ENCODE data around the gene TTC9B.

The TTC9B gene

DNA sequence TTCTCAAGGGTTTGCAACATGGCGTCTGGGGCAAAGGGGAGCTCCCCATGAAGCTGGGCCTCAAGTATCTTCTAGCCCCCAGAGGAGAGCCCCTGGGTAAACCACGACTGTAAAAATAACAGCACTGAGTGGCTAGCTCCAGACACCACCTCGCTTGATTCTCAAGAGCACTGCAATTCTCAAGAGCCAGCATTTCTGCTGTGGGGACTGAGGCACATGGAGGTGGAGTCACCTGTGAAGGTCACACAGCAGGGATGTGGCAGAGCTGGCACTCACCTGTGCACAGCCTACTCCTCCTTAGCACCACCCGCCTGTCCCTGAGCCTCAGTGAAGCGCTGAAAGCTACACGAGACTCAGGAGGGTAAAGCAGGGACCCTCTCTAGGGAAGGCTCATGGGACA is 29.0 kb upstream of the TTC9B start:
- DNase-seq, result no peak

DNA sequence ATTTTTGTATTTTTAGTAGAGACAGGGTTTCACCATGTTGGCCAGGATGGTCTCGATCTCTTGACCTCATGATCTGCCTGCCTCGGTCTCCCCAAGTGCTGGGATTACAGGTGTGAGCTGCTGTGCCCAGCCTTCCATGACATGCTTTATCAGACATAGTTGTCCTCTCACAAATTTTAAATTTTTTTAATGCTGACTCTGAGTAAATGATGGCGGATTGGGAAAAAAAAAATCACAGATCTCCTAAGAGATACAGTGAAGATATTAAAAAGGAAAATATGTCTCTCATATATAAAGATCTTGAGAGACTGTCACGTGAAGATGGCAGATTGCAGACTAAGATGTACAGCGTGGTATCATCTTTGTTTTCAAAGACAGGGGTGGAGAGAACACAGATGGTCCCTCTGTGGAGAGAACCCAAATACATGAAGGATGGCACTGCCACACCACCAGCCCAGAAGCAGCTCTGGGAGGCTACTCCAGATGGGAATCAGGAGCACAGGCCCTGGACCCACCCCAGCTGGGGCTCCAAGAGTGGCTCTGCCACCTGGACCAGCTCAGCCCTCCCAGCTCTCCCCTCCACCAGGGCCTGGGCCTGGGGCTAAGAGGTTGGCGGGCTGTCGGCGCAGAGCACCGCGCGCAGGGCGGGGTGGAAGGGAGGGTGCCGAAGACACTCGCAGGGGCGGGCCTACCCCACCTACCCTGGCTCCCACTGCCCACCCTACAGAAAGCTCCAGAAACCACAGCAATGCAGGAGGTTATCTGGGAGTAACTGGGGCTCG is 28.3 kb upstream of the TTC9B start:
- DNase-seq, result no peak

DNA sequence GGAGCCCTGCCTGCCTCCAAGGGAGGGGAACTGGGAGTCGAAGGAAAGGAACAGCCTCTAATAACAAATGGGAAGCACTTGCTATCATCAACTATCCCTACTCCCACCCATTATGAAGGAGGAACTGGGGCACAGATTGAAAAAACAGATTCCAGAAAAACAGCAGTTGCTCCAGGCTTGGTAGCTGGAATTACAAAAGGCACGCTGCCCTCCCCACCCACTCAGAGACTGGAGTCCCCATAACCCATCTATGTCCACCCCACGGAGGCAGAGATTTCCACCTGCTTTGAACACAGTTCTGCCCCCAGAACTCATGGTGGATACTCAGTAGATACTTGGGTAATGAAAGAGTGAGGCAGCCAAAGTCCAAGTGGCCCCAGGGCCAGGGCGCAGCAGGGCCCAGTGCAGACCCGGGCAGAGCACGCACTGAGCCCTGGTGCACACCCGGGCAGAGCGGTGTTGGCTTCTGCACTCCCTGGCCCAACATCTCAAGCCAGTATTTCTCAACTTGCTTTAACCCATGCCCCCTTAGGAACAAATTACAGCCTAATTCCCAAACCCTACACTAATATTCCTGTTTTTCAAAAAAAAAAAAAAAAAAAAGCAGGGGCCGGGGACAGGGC is 27.4 kb upstream of the TTC9B start:
- DNase-seq, result no peak

DNA sequence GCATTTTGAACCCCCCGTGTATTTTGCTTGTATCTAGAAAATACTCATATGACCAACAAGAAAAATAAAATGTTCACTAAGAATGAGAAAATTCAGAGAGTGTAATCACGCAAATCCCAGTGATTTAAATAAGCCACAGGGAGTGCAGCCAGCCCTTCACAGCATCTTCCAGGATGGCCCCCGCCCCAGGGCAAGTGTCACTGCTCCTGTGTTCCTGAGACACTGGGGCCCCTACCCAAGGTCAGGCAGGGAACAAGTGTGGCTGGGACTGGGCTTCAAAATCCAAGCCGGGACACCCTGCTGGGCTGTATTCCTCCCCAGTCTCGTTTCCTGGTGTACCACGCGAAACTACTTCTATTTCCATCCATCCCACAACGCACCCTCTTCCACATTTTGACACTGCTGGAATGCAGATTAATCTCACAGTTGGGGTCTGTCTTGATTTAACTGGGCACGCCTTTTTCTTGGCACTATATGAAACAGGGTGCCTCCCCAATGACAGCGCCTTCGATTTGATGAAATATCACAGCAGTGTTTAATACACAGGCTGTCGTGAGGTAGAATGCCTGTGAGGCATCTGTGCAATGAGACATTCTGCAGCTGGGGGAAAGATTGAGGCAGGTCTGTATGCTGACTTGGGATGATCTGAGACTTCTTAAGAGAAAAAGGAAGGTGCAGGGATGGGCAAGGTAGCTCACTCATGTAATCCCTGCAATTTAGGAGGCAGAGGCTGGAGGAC is 26.6 kb upstream of the TTC9B start:
- no peak for DNase-seq

DNA sequence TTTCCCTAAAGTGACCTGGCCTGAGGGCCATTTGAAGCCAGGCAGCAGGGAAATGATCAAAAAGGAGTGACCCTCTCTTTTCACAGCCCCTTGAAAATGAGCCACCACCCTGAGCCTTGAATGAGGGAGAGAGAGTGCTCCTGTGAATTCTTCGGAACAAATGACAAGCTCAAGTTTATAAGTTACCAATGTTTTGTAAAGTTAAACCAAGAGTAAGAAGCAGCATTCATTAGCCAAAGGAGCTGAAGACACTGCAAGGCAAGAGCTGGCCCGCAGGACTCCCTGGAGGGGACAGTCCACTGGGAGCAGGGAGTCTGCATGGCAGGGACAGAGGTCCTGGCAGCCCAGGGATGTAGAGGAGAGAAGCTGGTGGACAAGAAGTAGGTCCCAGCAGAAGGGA is 25.0 kb upstream of the TTC9B start:
- no peak for DNase-seq

DNA sequence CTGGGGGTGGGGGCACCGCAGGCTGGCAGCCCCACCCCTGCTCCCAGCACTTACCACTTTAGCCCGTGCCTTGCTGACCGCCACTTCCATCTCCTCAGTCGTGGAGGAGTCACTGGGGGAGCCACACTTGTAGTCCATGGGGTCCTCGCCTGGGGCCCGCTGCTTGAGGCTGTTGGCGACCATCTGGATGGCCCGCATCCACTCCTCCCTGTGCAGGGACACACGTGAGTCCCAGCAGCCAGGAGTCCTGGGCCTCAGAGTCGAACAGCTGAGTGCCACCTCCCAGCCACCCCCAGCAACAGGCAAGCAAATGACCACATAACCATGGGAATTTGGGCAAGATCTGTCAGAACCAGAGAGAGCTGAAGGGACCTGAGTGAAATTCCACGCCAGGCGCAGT is 24.3 kb upstream of the TTC9B start:
- DNase-seq, result no peak

DNA sequence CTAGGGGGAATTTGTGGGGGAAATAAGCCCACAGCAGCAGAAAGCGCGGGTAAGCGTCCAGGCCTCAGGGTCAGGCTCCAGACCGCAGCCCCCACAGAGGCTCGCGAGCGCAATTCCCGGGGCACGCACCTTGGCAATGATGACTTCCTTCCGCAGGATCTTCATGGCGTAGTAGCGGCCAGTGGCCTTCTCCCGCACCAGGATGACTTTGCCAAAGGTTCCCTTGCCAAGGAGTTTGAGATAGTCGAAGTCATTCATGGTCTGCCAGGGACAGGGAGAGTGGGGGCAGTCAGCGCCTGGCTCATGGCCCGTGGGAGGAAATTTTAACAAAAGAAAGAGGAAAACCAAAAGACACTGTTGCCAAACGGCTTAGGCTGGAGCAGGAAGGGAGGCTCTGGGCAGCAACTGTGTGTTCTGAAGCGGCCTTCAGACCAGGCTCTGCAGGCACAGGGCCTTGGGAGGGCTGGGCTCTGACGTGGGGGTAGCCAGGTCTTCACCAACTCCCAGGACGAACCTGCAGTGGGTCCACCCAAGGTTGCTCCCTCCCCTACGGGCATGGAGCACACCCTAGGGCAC is 23.7 kb upstream of the TTC9B start:
- no peak for DNase-seq

DNA sequence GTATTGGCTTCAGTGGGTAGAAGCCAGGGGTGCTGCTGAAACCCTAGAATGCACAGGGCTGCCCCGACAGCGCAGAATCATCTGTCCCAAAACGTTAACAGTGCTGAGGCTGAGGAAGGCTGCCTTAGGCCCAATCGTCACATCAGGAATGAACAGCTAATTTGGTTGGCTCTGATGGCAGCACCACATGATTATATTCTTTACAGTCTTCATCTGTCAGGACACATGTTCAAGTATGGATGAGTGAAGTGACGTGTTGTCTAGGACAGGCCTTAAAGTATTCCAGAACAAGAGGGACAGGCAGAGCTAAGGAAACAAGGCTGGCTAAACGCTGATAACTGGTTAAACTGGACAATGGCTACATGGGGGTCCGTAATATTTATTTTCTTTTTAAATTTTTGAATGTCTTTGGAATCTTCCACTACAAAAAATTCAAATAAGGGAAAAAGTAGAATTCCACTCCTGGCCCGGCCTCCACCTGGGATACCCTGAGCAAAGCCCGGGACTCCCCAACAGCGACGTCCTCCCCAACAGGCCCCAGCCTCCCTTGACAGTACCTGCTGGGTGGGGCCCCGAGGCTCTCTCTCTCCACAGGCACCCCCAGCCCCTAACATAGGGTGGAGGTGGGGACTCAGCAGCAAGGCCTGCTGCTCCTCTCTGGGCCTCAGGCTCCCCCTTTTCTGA is 23.1 kb upstream of the TTC9B start:
- DNase-seq, result no peak

DNA sequence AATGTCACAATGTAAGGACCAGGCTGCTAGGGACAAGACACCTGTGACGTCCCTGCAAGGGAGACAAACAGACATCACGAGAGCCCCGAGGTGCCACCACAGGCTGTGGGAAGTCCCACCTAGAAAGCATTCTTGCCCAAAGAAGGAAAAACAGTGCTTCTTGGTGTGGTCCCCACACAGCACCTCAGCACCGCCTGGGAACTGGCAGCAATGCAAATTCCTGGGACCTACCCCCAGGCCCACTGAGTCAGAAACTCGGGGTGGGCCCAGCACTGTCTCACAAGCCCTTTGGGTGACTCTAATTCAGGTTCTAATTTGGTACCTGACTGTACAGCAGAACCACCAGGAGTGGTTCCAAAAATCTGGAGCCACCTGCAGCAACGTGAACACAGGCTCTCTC is 22.1 kb upstream of the TTC9B start:
- no peak for DNase-seq

DNA sequence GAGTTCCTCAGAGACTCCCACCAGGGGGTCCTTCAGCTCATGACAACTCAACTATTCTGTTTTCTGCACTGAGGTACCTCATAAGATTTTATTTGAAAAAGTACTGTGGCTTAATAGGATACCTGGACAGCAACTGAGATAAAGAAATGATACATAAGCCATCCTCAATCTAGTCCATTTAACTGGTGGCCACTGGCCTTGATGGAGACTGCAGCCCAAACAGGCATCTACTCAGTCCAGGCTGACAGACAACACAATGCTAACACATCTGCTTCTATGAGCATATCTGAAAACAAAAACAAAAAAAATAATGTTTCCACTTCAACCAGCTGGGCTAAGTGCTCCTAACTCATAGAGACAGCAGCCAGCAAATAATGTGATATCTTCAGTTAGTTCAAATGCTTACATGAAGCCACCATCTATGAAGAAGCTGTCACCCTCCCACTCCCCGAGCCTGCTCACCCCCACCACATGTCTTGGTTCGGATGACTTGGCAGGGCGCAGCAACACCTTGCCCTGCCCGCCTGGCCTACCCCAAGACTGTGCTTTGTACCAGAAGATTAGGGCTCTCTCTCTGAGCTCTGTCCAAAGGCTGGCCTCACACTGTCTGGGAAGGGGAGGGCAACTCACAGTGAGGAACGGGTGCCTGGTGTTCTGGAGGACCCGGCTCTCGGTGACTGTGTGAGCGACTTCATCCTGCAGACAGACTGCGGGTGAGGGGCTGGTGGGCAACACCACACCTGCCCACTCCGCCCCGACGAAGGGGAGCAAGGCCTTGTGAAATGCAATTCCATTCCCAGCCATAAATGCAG is 21.4 kb upstream of the TTC9B start:
- DNase-seq, result no peak

DNA sequence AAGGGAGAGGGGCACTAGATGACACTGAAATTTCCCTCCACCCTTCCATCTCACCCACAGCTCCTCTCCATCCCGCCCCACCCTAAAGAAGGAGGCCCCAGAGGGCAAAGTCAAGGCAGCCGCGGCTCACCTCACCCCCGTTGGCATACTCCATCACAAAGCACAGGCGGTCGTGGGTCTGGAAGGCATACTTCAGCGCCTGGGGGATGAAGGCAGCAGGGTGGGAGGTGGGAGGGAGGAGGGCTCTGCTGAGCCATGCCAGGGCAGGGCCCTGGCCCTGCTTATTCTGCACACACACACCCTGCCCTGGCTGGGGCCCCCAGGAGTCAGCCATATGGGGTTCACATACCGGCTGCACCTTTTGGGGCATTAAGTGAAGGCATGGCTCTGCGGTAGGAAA is 20.6 kb upstream of the TTC9B start:
- DNase-seq, result no peak

DNA sequence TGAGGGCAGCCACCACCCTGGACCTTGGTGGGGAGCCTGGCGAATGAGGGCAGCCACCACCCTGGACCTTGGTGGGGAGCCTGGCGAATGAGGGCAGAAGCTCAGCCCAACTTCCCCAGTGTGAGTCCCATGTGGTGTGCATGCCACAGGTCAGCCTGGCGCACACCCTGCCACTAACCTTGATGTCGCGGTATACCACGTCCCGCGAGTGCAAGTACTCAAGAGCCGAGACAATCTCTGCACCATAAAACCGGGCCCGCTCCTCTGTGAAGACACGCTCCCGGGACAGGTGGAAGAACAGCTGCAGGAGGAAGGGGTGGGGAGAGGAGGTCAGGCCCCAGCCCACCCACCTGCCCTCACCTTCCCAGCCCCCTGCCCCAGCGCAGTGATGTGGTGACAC is 19.6 kb upstream of the TTC9B start:
- DNase-seq, result no peak

DNA sequence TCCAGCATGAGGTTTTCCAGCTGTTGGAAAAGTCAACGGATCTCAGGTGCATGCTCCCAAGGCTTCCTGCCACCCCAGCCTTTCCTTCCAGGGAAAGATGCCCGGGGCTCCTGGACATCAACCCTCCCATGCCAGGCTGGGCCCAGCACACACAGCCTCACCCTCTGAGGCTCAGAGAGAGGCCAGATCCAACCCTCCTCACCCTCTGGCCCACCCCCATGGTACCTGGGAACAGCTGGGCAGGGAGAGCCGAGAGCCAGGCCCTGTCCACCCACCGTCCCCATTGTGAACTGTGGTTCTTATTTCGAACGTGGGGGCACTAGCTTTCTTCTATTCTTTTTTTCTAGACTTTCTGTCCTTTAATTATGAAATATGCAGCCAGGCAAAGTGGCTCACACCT is 18.2 kb upstream of the TTC9B start:
- no peak for DNase-seq

DNA sequence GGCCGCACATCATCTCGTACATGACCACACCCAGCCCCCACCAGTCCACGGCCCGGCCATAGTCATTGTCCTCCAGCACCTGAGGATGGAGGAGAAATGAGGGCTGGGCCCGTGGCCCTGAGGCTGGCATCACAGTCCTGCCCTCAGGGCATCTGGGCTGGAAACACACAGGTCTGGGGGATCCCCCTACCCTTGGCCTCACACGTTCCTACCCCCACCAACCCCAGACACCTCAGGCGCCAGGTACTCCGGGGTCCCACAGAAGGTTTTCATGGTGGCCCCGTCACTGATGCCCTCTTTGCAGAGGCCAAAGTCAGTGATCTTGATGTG is 17.8 kb upstream of the TTC9B start:
- DNase-seq, result no peak

DNA sequence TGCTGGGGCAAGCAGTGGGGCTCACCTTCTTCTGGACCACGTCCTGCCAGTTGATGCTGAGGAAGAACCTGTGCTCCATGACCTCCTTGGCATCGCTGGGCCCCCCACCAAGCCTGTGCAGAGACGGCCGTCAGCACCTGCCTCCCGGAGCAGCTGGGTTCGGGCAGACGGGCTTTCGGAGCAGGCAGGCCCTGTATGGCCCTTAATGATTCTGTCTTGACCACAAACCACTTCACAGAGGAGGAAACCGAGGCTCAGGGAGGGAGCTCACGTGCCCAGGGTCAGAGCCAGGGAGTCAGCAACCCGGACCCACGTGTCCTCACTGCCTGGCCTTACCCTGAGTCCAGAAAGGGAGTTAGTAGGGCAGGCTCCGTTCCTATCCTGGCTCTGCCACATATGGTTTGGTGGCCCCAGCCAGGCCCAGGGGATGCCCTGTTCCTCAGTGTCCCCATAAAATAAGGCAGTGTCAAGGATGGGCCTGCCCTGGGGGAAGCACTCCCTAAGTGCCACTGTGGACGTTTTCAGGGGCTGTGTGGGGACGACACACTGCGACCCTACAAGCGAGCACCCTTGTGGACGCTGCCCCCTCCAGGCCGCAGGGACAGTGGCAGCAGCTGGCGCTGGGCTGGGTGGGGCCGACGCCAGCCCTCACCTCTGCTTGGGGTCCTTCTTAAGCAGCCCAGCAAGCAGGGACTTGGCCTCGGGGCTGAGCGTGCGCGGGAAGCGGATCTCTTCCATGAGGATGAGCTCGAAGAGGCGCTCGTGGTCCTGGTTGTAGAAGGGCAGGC is 17.2 kb upstream of the TTC9B start:
- no peak for DNase-seq

DNA sequence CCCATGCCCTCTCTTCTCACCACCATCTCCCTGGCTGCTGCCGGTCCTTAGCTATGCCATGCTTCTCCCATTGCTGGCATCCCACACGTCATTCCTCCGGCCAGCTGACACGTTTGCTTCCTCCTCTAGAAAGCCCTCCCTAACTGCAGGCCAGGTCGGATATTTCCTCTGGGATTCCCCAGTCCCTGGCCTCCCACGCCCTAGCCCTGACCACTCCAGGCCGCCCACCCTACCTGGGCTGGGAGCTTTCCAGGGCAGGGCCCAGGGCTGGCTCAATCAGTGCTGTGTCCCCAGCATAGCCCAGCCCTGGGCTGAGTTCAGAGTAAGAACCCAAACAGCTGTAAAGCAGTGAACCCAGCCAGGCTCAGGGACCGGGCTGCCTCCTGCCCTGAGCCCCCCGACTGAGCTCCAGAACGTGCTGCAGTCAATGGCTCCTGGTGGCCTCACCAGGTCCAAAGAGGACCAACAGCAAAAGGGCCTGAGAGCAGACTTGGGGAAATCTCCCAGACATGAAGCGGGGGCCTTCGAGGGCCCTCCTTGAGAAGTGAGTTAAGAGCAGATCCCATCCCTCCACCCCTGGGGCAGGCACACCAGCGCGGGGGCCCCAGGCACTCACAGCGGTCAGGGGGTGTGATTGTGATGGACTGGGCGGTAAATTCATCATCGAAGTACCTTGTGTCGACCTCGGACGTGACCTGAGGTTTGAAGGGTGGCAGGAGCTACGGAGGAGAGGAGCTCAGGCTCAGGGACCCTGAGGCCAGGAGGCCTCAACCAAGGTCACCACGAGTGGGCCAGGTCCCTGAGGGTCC is 16.4 kb upstream of the TTC9B start:
- DNase-seq, result no peak

DNA sequence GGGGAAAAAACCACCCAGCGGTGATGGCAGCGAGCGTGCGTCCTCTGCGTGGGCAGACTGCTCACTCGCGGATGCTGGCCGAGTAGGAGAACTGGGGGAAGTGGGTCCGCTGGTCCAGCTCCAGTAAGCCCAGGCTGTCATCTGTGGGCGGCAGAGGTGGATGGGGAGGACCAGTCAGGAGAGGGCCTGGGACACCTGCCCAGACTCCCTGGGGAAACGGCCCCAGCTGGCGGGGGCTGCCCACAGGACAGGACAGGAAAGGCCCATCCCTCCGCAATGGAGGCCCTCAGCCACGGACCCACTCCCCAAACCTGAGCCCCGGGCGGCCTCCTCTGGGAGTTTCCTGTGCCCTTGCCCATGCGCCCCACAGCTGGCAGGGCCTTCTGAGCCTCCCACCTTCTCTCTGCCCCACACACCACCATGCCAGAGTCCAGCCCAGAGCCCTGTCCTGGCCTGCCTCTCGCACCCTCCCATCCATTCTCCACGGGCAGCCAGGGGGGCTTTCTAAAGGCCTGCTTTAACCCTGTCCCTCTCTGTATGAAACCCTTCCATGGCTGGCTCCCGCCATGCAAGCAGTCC is 15.7 kb upstream of the TTC9B start:
- DNase-seq, result no peak

DNA sequence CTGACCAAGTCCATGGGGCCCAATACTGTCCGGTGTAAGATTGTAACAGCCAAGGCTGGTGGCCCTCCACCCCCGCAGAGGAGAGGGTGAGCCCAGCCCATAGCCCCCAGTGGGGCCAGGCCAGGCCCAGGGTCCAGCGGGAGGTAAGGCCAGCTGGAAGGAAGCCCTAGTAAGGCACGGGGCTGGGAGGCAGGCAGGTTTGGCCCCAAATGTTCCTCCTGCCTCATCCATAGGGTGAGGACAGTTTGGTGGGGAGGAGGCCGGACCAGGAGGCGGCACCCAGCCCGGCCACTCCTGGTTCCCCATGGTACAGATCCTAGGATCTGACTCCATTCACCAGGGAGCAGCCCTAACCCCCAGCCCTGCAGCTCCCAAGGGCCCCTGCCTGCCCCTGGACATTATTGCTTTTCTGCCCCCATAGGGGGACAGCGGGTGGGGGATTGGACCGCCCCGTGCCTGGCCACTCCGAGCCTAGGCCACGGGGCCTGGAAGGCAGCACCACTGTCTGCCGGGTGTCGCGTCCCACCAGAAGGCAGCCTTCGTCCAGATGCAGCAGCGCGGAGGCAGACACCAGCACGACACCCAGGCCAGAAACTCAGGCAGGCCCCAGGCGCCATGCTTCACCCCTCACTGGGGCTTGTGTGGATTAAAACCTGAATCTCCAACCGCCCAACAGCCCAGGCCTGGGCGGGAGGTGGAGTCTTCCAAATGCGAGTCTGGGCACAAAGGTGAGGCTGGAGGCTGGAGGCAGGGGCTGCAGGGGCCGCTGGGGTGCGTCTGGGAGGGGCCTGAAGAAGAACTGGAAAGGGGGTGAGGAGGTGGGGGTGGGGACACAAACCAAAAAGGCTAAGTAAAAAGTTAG is 15.0 kb upstream of the TTC9B start:
- no peak for DNase-seq

DNA sequence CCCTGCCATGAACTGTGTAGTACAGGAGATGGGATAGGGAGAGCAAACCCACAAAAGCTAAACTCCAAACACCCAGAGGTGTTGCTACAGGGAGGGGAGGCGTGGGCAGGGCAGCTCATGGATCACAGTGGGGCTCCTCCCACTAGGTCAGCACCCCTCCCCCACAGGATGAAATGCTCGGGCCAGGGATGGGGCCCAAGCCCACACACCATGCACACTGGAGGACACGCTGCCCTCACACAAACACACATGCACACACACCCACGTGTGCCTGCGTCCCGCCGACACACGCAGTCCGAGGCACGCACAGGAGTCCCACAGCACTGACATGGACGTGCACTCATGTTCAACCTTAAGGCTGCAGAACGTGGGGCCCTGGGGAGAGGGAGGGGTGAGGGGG is 14.3 kb upstream of the TTC9B start:
- DNase-seq, result no peak

All from NCI-H2029 (cell line).